KG1 (cell line): ENCODE data around the gene ADPRHL1.
"Not testable (repeated sequence)": the region's sequence is repeated elsewhere in the genome, so short reads cannot be mapped to it uniquely, and the experiment has no call there.

Source experiments
- DNase-seq: peaks from one replicate; lab custom pipeline; 2025; lab: John Stamatoyannopoulos, UW

ADPRHL1 gene

GRCh38 chr13:113369189-113369588 is 84.1 kb downstream of the ADPRHL1 start:
- no peak for DNase-seq

GRCh38 chr13:113368353-113368752 is 84.9 kb downstream of the ADPRHL1 start:
- DNase-seq: not testable (repeated sequence)

GRCh38 chr13:113367771-113368170 is 85.5 kb downstream of the ADPRHL1 start:
- DNase-seq: no peak

DNA sequence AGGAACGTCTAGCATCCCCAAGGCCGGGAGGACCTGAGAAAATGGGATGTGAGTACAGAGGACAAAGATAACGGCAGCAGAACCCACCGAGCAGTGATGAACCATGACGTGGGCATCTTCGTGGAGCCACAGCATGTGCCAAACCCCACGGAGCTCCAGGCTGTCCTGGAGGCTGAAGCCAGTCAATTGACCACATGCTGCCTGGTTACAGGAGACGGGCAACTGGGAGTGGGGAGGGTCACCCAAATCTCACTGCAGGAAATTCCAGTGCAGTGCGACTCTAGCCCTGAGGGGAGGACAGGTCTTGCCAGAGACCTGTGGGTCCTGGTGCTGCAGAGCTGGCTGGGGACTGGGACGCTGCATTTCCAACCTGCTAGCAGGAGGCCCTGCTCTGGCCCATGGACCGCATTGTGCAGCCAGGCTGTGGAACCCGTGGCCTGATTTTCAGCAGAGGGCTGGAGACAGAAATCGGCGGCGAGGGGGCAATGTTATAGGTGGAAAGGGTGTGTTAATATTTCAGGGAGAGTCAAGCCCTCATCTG is 86.2 kb downstream of the ADPRHL1 start:
- DNase-seq: no peak

GRCh38 chr13:113365971-113366588 is 87.2 kb downstream of the ADPRHL1 start:
- no peak for DNase-seq

- DNase-seq: no peak
Observed at GRCh38 chr13:113365583-113365970, 87.7 kb downstream of the ADPRHL1 start.

GRCh38 chr13:113364901-113365582 is 88.2 kb downstream of the ADPRHL1 start:
- DNase-seq: no peak

DNA sequence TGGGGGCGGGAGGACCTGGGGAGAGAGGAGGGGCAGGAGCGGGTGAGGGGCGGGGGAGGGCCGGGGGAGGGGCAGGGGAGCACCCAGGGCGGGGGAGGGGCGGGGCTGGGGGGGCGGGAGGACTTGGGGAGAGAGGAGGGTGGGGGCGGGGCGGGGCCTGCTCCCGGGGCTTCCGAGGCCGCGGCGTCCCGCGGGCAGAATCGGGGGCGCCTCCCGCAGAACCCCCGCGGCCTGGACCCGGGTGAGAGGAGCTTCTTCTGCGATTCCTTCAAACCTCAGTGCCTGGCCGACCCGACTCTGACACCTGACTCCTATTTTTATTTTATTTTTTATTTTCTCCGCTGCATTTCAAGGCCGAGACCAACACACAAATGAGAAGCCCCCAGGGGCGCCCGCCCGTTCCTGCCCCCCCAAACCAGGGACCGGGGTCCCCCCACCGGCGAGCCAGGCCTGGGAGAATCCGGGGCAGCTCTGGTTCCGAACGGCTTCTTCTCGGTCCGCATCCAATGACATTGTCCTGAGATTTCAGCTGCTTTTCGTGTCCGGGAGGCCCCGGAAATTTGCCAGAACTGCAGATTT is 88.9 kb downstream of the ADPRHL1 start:
- no peak for DNase-seq

- no peak for DNase-seq
Observed at GRCh38 chr13:113361406-113361805, 91.9 kb downstream of the ADPRHL1 start.

DNA sequence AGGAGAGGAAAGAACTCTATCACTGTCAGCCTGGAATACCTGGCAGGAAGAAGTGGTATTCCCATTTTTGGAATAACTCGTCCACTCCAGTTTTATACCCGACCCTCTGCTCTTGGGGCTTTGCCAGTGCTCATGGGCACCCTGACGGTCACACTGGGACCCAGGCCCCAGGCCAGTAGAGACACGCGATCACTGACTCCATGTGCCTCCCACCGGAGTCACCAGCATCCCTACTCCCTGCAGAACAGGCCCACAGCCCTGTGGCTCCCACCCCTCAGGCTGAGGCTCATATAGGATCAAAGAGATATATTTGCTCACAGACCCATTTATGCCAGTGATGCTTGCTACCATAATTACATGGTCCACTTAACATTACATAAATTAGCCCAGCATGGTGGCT is 92.8 kb downstream of the ADPRHL1 start:
- no peak for DNase-seq

GRCh38 chr13:113359571-113359970 is 93.7 kb downstream of the ADPRHL1 start:
- no peak for DNase-seq

DNA sequence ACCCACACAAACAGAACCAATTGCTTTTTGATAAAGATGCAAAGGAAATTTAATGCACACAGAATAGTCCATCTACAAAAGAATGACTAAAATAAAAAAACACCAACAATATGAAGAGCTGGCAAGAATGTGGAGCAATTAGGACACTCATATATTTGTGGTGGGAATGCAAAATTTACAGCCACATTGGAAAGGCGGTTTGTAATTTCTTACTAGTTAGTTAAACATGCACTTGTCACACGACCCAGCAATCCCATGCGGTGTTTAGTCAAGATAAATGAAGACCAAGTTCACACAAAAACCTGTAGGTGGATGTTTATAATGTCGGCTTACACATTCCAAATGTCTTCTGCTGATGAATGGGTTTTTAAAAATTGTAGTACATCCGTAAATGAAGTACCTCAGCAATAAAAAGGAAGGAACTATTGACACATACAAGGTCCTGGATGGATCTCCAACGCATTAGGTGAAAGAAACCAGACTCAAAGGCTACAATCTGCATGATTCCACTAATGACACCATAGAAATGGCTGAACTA is 94.6 kb downstream of the ADPRHL1 start:
- no peak for DNase-seq

GRCh38 chr13:113357529-113357928 is 95.8 kb downstream of the ADPRHL1 start:
- no peak for DNase-seq

GRCh38 chr13:113356596-113356995 is 96.7 kb downstream of the ADPRHL1 start:
- DNase-seq: no peak

DNA sequence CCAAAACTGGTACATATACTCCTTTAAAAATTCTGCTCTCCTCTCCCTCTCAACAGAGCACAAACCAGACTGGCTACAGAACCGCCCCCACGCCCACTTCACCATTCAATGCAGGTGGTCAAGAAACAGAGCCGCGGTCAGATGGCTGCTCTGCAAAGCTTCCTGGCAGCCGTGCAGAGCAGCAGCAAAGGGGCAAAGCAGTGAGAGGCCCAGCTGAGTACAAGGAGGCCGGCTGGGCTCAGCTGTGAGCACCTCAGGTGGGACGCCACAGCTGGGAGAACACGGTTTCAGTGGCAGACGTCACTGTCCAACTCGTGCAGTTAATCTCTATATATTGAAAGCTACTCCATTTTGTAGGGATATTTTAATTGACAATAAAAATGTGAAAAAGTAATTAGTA is 97.7 kb downstream of the ADPRHL1 start:
- DNase-seq: no peak

GRCh38 chr13:113354831-113355610 is 98.3 kb downstream of the ADPRHL1 start:
- no peak for DNase-seq

DNA sequence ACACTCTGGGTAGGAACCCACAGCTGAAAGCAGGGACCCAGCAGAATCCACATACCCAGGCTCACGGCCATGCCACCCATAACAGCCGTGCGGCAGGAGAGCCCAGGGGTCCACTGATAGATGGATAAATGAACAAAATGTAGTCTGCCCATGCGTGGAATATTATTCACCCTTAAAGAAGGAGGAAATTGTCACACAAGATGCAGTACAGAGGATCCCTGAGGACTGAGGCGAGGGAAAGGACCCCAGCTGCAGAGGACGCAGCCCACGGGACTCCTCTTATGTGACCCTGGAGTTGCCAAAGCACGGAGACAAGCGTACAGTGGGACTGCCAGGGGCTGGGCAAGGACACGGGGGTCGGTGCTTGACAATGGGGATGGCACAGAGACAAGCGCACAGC is 100.0 kb downstream of the ADPRHL1 start:
- no peak for DNase-seq

GRCh38 chr13:113351514-113352026 is 101.7 kb downstream of the ADPRHL1 start:
- DNase-seq: no peak

GRCh38 chr13:113350938-113351335 is 102.4 kb downstream of the ADPRHL1 start:
- no peak for DNase-seq

DNA sequence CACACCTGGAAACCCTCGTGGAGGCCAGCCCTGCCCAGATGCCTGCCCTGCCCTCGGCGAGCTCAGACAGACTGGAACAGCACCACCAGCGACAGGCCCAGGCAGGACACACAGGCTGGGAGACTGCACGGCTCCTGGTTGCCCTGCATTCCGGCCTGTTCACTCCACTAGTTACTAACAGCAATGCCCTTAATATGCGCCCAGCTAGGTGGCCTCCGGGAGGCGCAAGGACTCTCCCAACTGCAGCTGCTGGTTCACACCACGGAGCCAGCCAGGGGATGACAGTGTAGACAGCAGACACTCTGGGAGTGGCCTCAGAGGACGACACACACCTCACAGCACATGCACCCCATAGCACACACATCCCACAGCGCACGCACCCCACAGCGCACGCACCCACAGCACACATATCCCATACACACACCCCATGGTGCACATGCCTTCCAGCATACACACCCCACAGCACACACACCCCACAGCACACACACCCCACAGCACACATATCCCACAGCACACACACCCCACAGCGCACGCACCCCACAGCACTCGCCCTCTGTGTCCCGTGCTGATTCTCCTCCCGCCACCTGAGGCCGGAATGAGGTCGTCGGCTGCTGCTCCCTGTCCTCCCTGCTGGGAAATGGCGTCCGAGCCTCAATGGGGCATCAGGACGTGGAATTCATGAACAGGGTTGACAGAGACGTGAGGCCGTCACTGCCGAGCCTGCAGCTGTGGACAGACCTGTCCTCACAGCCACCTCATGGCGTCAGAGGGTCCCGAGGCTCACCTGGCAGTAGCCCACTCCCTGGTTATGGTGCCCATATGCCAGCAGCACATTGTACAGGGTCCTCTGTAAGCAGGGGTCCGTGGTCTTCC is 103.0 kb downstream of the ADPRHL1 start:
- no peak for DNase-seq
